Stimulated activated CD4-positive, alpha-beta T cell treated with anti-CD3 and anti-CD28 coated beads, TNF-alpha, amount 100 ng/mL, for 48 hours (primary cell): ENCODE measurements around the gene CASQ1.

Experiments
- DNase-seq, 3 donors: peaks; one replicate each; pipeline ENCODE4 v3.0.0-alpha.2; 2020; ENCODE audit warnings: low read depth in 3 of 3

CASQ1 gene

GRCh38 chr1:160226623-160227022 lies 36.2 kb downstream of the CASQ1 start:
- no peak for DNase-seq

- no peak for DNase-seq
Observed at GRCh38 chr1:160227034-160227433, 36.7 kb downstream of the CASQ1 start.

- no peak for DNase-seq
Observed at GRCh38 chr1:160227561-160227960, 37.2 kb downstream of the CASQ1 start.

GRCh38 chr1:160228431-160228830 lies 38.1 kb downstream of the CASQ1 start:
- DNase-seq: no peak

GRCh38 chr1:160232911-160233310 lies 42.5 kb downstream of the CASQ1 start:
- DNase-seq: no peak

- no peak for DNase-seq
Observed at GRCh38 chr1:160236806-160237205, 46.4 kb downstream of the CASQ1 start.

GRCh38 chr1:160237558-160237957 lies 47.2 kb downstream of the CASQ1 start:
- no peak for DNase-seq

- DNase-seq: no peak
Observed at GRCh38 chr1:160238408-160238807, 48.0 kb downstream of the CASQ1 start.

- DNase-seq: no peak
Observed at GRCh38 chr1:160239582-160240299, 49.4 kb downstream of the CASQ1 start.

- no peak for DNase-seq
Observed at GRCh38 chr1:160243767-160244166, 53.4 kb downstream of the CASQ1 start.

GRCh38 chr1:160244209-160244608 lies 53.8 kb downstream of the CASQ1 start:
- DNase-seq: no peak

- DNase-seq: no peak
Observed at GRCh38 chr1:160245434-160245833, 55.1 kb downstream of the CASQ1 start.

- DNase-seq: no peak
Observed at GRCh38 chr1:160247053-160247452, 56.7 kb downstream of the CASQ1 start.

- no peak for DNase-seq
Observed at GRCh38 chr1:160251011-160251410, 60.6 kb downstream of the CASQ1 start.
